HepG2 (cell line): ENCODE data around the gene ASCL2. TPM values are rescaled to one million over a fixed set of nuclear protein-coding genes. Genes with fewer than 3 reads are reported as not detected.

ENCODE experiments used
- ATAC-seq: fragments of 200-7000 bp; cut with Tn5 transposase; 3 replicates; pipeline ENCODE4 v1.9.1; 2020; ENCODE audit warnings: mild to moderate bottlenecking, moderate library complexity
- BruUV-seq: library from RNA; stranded (reverse); fragments of 400-500 nt; replicated peaks from 2 replicates; lab custom pipeline; 2021; lab: Mats Ljungman, UMichigan
- CTCF ChIA-PET: fragments of 300-600 bp; formaldehyde crosslinking; extraction: SDS; loops from one replicate; lab custom pipeline; 2021; ENCODE audit warnings: low total read pairs, inconsistent platforms, low intra/inter-chr PET ratio; lab: Yijun Ruan, JAX
- POLR2A ChIA-PET: fragments of 350-600 bp; sonication (Branson Sonifier 250); formaldehyde crosslinking; loops from one replicate; lab custom pipeline; 2020; ENCODE audit warnings: antibody characterized with exemption, inconsistent platforms; lab: Yijun Ruan, JAX
- DNase-seq: peaks from one replicate; pipeline ENCODE4 v3.0.0-alpha.2; 2015; ENCODE audit warnings: low spot score
- FAIRE-seq: peaks from 3 replicates; lab custom pipeline; 2011; peaks lifted over from hg19 to GRCh38; lab: Jason Lieb, UNC
- H2AFZ ChIP-seq: one replicate; pipeline ENCODE4 v1.6.1; 2011; ENCODE audit warnings: low read length, inconsistent platforms
- H3K27ac ChIP-seq: fragments of 300-600 bp; 3 replicates; pipeline ENCODE4 v1.8.0; 2011; ENCODE audit warnings: mixed run types, mild to moderate bottlenecking, mixed read lengths, low read length, inconsistent platforms; ENCODE audit not compliant: insufficient read depth; ENCODE audit errors: extremely low read length
- H3K27me3 ChIP-seq, 2 experiments: fragments of 200-600 bp in 1 of 2; 2 replicates in 1 of 2; 3 replicates in 1 of 2; pipeline versions ENCODE4 v1.6.0 to v1.8.0; 2011; ENCODE audit warnings: low read length in 2 of 2, mild to moderate bottlenecking in 2 of 2, moderate library complexity in 2 of 2, inconsistent platforms in 1 of 2; ENCODE audit not compliant: insufficient read depth in 2 of 2, control insufficient read depth in 1 of 2
- H3K36me3 ChIP-seq, 2 experiments: fragments of 200-600 bp in 1 of 2; replicated peaks in 1 of 2; 2 replicates in 1 of 2; 3 replicates in 1 of 2; pipeline versions ENCODE4 v1.5.1 to v1.8.0; 2011; ENCODE audit warnings: low read length in 2 of 2, inconsistent platforms in 1 of 2; ENCODE audit not compliant: insufficient read depth in 2 of 2, control insufficient read depth in 1 of 2
- H3K4me1 ChIP-seq: 2 replicates; pipeline ENCODE4 v1.5.1; 2012; ENCODE audit warnings: low read length, inconsistent platforms; ENCODE audit not compliant: insufficient read depth
- H3K4me2 ChIP-seq: 2 replicates; pipeline ENCODE4 v1.6.0; 2011; ENCODE audit warnings: low read depth, low read length, inconsistent platforms
- H3K4me3 ChIP-seq, 3 experiments: fragments of 200-600 bp in 1 of 3; sonication (generic), shearing (Covaris generic) in 1 of 3; replicated peaks in 1 of 3; 2 replicates each; pipeline ENCODE4 v1.5.1; 2011 to 2016; ENCODE audit warnings: low read length in 3 of 3, inconsistent platforms in 2 of 3, low read depth in 2 of 3, mild to moderate bottlenecking in 2 of 3, control low read depth in 1 of 3, mixed read lengths in 1 of 3; ENCODE audit not compliant: insufficient read depth in 1 of 3
- H3K79me2 ChIP-seq: one replicate; pipeline ENCODE4 v1.6.1; 2011; ENCODE audit warnings: low read length, inconsistent platforms; ENCODE audit not compliant: insufficient read depth
- H3K9ac ChIP-seq: 2 replicates; pipeline ENCODE4 v1.6.0; 2011; ENCODE audit warnings: mild to moderate bottlenecking, low read depth, low read length, inconsistent platforms; ENCODE audit not compliant: insufficient read depth
- H3K9me3 ChIP-seq: 2 replicates; pipeline ENCODE4 v1.5.1; 2012; ENCODE audit warnings: mild to moderate bottlenecking, low read length
- H4K20me1 ChIP-seq: 2 replicates; pipeline ENCODE4 v1.6.0; 2011; ENCODE audit warnings: inconsistent platforms, mild to moderate bottlenecking, low read length, moderate library complexity; ENCODE audit not compliant: insufficient read depth
- MAFF ChIP-seq: IDR thresholded peaks from 2 replicates; pipeline ENCODE4 v1.6.1; 2011; ENCODE audit warnings: low read depth, low read length, improper control_type of control experiment
- MAFG ChIP-seq: sonication (generic); formaldehyde crosslinking; IDR thresholded peaks from 2 replicates; pipeline ENCODE4 v1.5.1; 2020; ENCODE audit warnings: mild to moderate bottlenecking, missing genetic modification reagents
- MAFK ChIP-seq, 2 experiments: IDR thresholded peaks in 1 of 2; conservative IDR thresholded peaks in 1 of 2; 2 replicates each; pipeline ENCODE4 v1.6.1; 2011; ENCODE audit warnings: improper control_type of control experiment in 2 of 2, low read length in 2 of 2
- NFIC ChIP-seq: IDR thresholded peaks from 2 replicates; pipeline ENCODE4 v1.6.1; 2012; ENCODE audit warnings: mild to moderate bottlenecking, low read length, inconsistent platforms
- SKI ChIP-seq: fragments of 450-650 bp; IDR thresholded peaks from one replicate; pipeline ENCODE4 v1.6.1; 2018; ENCODE audit warnings: mild to moderate bottlenecking; ENCODE audit not compliant: partially characterized antibody
- TCF12 ChIP-seq, 2 experiments: fragments of 450-650 bp in 1 of 2; sonication (generic) in 1 of 2; formaldehyde crosslinking in 1 of 2; IDR thresholded peaks; 2 replicates each; pipeline versions ENCODE4 v1.6.1 to v1.8.0; 2017 to 2022; ENCODE audit warnings: antibody characterized with exemption in 1 of 2, mild to moderate bottlenecking in 1 of 2, missing genetic modification reagents in 1 of 2, moderate library complexity in 1 of 2
- ZIK1 ChIP-seq: sonication (generic); formaldehyde crosslinking; IDR thresholded peaks from 2 replicates; pipeline ENCODE4 v1.5.0; 2020; ENCODE audit warnings: mild to moderate bottlenecking, low read depth, missing genetic modification reagents, borderline replicate concordance
- WGBS: methylation state at CpG from one replicate; pipeline ENCODE4 v1.1.6; 2017; ENCODE audit warnings: low lambda C conversion rate; 5-methylcytosine and 5-hydroxymethylcytosine counted together
- in situ Hi-C: cut with HindIII; loops from 2 replicates; pipeline ENCODE4 v1.10.0; 2017; ENCODE audit warnings: low pct_unique_long_range_greater_than_20kb; ENCODE audit not compliant: extremely low pct_ligation_motif_present
- intact Hi-C: fragments of 100-400 bp; cut with micrococcal nuclease; formaldehyde crosslinking; loops from one replicate; pipeline ENCODE4 v1.10.0; 2022; ENCODE audit not compliant: unreplicated experiment
- polyA plus RNA-seq, 8 experiments: library from polyadenylated mRNA; depleted of rRNA in 3 of 8; stranded (reverse) in 7 of 8; unstranded in 1 of 8; fragments of >200 nt; fragmentation: Illumina TruSeq in 4 of 8; extraction: Trizol in 4 of 8; gene quantifications; 2 replicates each; pipeline versions ENCODE4 v1.2.1 to v1.2.3, GENCODE V29; 2011 to 2016; ENCODE audit warnings: low read depth in 4 of 8, missing spikeins in 1 of 8, mixed read lengths in 1 of 8; ENCODE audit not compliant: insufficient read depth in 1 of 8
- total RNA-seq, 5 experiments: library from RNA; depleted of rRNA; stranded (reverse); fragments of >200 nt; fragmentation: Illumina TruSeq; extraction: Trizol; gene quantifications; 2 replicates each; pipeline ENCODE4 v1.2.3, GENCODE V29; 2016; ENCODE audit warnings: low read depth in 1 of 5
- TF ChIP-seq, protein P1 (sequence below): IDR thresholded peaks from 2 replicates; pipeline ENCODE4 v1.6.1; 2016

ASCL2 gene
- total and polyA plus RNA-seq, 2 of the 13 experiments (the other 11 are each of a cell fraction or from before 2014, with no cell fraction given): 0.07 TPM; not detected in 1

- Histone ChIP-seq H3K4me2 (no peak overlapping the region), H3K9ac (no peak overlapping the region), H3K4me3 (no peak overlapping the region), H3K36me3 (no peaks in the 10 kb centered on the region), H3K27ac (no peak overlapping the region), H3K27me3 (peaks cover 2 to 16% of the 10 kb centered on the region in 2 experiments; a peak in 3 of 5 replicates), H4K20me1 (no peaks in the 10 kb centered on the region), H2AFZ (no peak overlapping the region), H3K9me3 (no peaks in the 10 kb centered on the region), H3K4me1 (no peaks in the 10 kb centered on the region), H3K79me2 (no peaks in the 10 kb centered on the region)
- no TSS peak for BruUV-seq
- CTCF ChIA-PET: no interaction called here
- no peak for ATAC-seq
- 16% methylated on average over 3 of the region's 3 CpGs for WGBS
- in situ Hi-C loops (no loop called here), intact Hi-C loops (no loop called here)
- TF ChIP-seq ZIK1 (CRISPR knock-in tag): no peak
- TF ChIP-seq MAFG (CRISPR knock-in tag): no peak
- TF ChIP-seq, protein P1, sequence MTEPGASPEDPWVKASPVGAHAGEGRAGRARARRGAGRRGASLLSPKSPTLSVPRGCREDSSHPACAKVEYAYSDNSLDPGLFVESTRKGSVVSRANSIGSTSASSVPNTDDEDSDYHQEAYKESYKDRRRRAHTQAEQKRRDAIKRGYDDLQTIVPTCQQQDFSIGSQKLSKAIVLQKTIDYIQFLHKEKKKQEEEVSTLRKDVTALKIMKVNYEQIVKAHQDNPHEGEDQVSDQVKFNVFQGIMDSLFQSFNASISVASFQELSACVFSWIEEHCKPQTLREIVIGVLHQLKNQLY (CRISPR knock-in tag): no peak
- no peak for TF ChIP-seq NFIC
- TF ChIP-seq TCF12 (IDR thresholded peaks at IDR 0.05): no peak
- no peak for TF ChIP-seq TCF12 (CRISPR knock-in tag; IDR thresholded peaks at IDR 0.05)
- TF ChIP-seq MAFF: peak; percentile 50; the same call in 1 of the 2 replicates
- TF ChIP-seq SKI: no peak
- peak; percentile 28 to 63; a peak in 3 of 4 replicates for TF ChIP-seq MAFK (conservative IDR thresholded peaks at IDR 0.05 in 1 of 2, IDR thresholded peaks at IDR 0.05 in 1 of 2; ENCODE audit: low read length in 2 of 2)
- no peak for DNase-seq
- POLR2A ChIA-PET: no interaction called here
- FAIRE-seq: no peak
These were observed 29.6 kb downstream of the ASCL2 start for GRCh38 chr11:2240834-2241233.
